Measurements from ENCODE around the gene TBC1D9.

DNA sequence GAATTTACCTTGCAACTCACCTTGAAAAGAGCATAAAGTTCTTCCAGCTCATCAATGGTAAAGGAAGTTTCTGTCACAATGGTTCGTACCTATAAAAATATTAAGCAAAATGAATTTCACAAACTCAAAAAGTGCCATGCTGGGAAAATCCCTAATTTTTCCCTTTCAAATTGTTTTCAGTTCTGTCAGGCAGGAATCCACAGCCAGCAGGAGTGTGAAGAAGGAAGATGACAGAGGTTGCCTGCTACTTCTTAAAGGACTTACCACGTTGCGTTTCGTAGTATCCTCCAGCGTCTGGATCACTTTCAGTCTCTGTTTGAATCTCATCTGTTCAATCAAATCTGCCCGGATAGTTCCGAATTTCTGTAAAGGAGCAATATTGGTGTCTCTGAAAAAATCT lies 117.1 kb downstream of the TBC1D9 start:
- no peak for TF ChIP-seq POLR2AphosphoS5 (IDR thresholded peaks at IDR 0.05)
- no peak for TF ChIP-seq POLR2A (IDR thresholded peaks at IDR 0.05)
- TF ChIP-seq, protein P1, sequence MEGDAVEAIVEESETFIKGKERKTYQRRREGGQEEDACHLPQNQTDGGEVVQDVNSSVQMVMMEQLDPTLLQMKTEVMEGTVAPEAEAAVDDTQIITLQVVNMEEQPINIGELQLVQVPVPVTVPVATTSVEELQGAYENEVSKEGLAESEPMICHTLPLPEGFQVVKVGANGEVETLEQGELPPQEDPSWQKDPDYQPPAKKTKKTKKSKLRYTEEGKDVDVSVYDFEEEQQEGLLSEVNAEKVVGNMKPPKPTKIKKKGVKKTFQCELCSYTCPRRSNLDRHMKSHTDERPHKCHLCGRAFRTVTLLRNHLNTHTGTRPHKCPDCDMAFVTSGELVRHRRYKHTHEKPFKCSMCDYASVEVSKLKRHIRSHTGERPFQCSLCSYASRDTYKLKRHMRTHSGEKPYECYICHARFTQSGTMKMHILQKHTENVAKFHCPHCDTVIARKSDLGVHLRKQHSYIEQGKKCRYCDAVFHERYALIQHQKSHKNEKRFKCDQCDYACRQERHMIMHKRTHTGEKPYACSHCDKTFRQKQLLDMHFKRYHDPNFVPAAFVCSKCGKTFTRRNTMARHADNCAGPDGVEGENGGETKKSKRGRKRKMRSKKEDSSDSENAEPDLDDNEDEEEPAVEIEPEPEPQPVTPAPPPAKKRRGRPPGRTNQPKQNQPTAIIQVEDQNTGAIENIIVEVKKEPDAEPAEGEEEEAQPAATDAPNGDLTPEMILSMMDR (IDR thresholded peaks at IDR 0.05): no peak
